ENCODE data around the gene ZDHHC3.

ZDHHC3 gene

GRCh38 chr3:44932986-44933944 lies 42.7 kb downstream of the ZDHHC3 start:
- ATAC-seq (ENCODE audit: insufficient read depth, low read depth), result peak; percentile 56; the same call in 1 of the 3 replicates
- Histone ChIP-seq H3K9ac (ENCODE audit: low read depth, low read length) (no peak overlapping the region), H3K9me3 (ENCODE audit: insufficient read depth, low read length, severe bottlenecking) (no peaks in the 10 kb centered on the region), H3K4me2 (ENCODE audit: insufficient read depth, low read length) (no peak overlapping the region), H3K4me3 (ENCODE audit: low read depth in 1 of 2, low read length in 2 of 2) (no peak overlapping the region), H2AFZ (ENCODE audit: low read depth, low read length) (no peak overlapping the region), H4K20me1 (ENCODE audit: insufficient read depth, low read length) (no peaks in the 10 kb centered on the region), H3K79me2 (ENCODE audit: insufficient read depth, low read length) (no peaks in the 10 kb centered on the region), H3K36me3 (ENCODE audit: insufficient read depth, low read length) (peaks cover 74% of the 10 kb centered on the region), H3K27me3 (ENCODE audit: insufficient read depth, low read length, poor library complexity) (no peaks in the 10 kb centered on the region), H3K27ac (ENCODE audit: low read length) (peak overlapping the region; percentile 20), H3K4me1 (ENCODE audit: insufficient read depth, low read length) (peaks cover 6% of the 10 kb centered on the region; the same call in 1 of the 2 replicates)
- DNase-seq, result no peak
- TF ChIP-seq EZH2 (IDR thresholded peaks at IDR 0.05; ENCODE audit: borderline replicate concordance, low read depth, low read length, severe bottlenecking) (no peak), CTCF (IDR thresholded peaks at IDR 0.05; ENCODE audit: borderline replicate concordance, extremely low read depth, low read length, poor library complexity, severe bottlenecking) (no peak)

GRCh38 chr3:44932271-44932670 lies 43.7 kb downstream of the ZDHHC3 start:
- Histone ChIP-seq H3K79me2 (ENCODE audit: insufficient read depth, low read length) (no peaks in the 10 kb centered on the region), H3K4me2 (ENCODE audit: insufficient read depth, low read length) (no peak overlapping the region), H2AFZ (ENCODE audit: low read depth, low read length) (no peak overlapping the region), H3K36me3 (ENCODE audit: insufficient read depth, low read length) (peaks cover 71% of the 10 kb centered on the region), H3K27me3 (ENCODE audit: insufficient read depth, low read length, poor library complexity) (no peaks in the 10 kb centered on the region), H3K4me1 (ENCODE audit: insufficient read depth, low read length) (peaks cover 6% of the 10 kb centered on the region; the same call in 1 of the 2 replicates), H3K4me3 (ENCODE audit: low read depth in 1 of 2, low read length in 2 of 2) (no peak overlapping the region), H3K27ac (ENCODE audit: low read length) (no peak overlapping the region), H3K9me3 (ENCODE audit: insufficient read depth, low read length, severe bottlenecking) (no peaks in the 10 kb centered on the region), H3K9ac (ENCODE audit: low read depth, low read length) (no peak overlapping the region), H4K20me1 (ENCODE audit: insufficient read depth, low read length) (no peaks in the 10 kb centered on the region)
- DNase-seq (no peak), ATAC-seq (ENCODE audit: insufficient read depth, low read depth) (no peak)
- TF ChIP-seq CTCF (IDR thresholded peaks at IDR 0.05; ENCODE audit: borderline replicate concordance, extremely low read depth, low read length, poor library complexity, severe bottlenecking) (no peak), EZH2 (IDR thresholded peaks at IDR 0.05; ENCODE audit: borderline replicate concordance, low read depth, low read length, severe bottlenecking) (no peak)

GRCh38 chr3:44931791-44932190 lies 44.2 kb downstream of the ZDHHC3 start:
- Histone ChIP-seq H3K27ac (ENCODE audit: low read length) (no peak overlapping the region), H4K20me1 (ENCODE audit: insufficient read depth, low read length) (no peaks in the 10 kb centered on the region), H3K79me2 (ENCODE audit: insufficient read depth, low read length) (no peaks in the 10 kb centered on the region), H3K4me1 (ENCODE audit: insufficient read depth, low read length) (peaks cover 6% of the 10 kb centered on the region; the same call in 1 of the 2 replicates), H3K4me3 (ENCODE audit: low read depth in 1 of 2, low read length in 2 of 2) (no peak overlapping the region), H3K9me3 (ENCODE audit: insufficient read depth, low read length, severe bottlenecking) (no peaks in the 10 kb centered on the region), H3K36me3 (ENCODE audit: insufficient read depth, low read length) (peaks cover 76% of the 10 kb centered on the region), H3K27me3 (ENCODE audit: insufficient read depth, low read length, poor library complexity) (no peaks in the 10 kb centered on the region), H2AFZ (ENCODE audit: low read depth, low read length) (no peak overlapping the region), H3K4me2 (ENCODE audit: insufficient read depth, low read length) (no peak overlapping the region), H3K9ac (ENCODE audit: low read depth, low read length) (no peak overlapping the region)
- no peak for TF ChIP-seq EZH2 (IDR thresholded peaks at IDR 0.05; ENCODE audit: borderline replicate concordance, low read depth, low read length, severe bottlenecking)
- TF ChIP-seq CTCF (IDR thresholded peaks at IDR 0.05; ENCODE audit: borderline replicate concordance, extremely low read depth, low read length, poor library complexity, severe bottlenecking), result no peak
- no peak for ATAC-seq (ENCODE audit: insufficient read depth, low read depth)
- no peak for DNase-seq

Measured in DND-41 (cell line).